Measurements from ENCODE around the gene CBR3. TPM values are rescaled to one million over a fixed set of nuclear protein-coding genes. Genes with fewer than 3 reads are reported as not detected.

Gene CBR3
- polyA plus RNA-seq, 1 of the 3 experiments (the other 2 are of a cell fraction) = 6.7 TPM

GRCh38 chr21:36162631-36163030 is 27.8 kb downstream of the CBR3 start:
- H3K4me2 ChIP-seq = no peak overlapping the region
- ChIA-PET CTCF (interaction anchor here (2.9 kb wide), 1 partner anchor 47 kb away, joined by 12 read pairs; no protein-coding TSS in a partner anchor), POLR2A (no interaction called here)
- no peaks in the 10 kb centered on the region for H3K9me3 ChIP-seq
- H4K20me1 ChIP-seq (ENCODE audit: insufficient read depth) = no peaks in the 10 kb centered on the region
- 86% methylated on average over 5 of the region's 5 CpGs for WGBS (ENCODE audit: low lambda C conversion rate)
- peaks cover 36% of the 10 kb centered on the region for H3K79me2 ChIP-seq (ENCODE audit: insufficient read depth)
- no peak for DNase-seq
- H3K4me1 ChIP-seq (ENCODE audit: control insufficient read depth in 1 of 2, insufficient read depth in 2 of 2, low read depth in 1 of 2, low read length in 1 of 2) = peaks cover 0 to 8% of the 10 kb centered on the region in 2 experiments; a peak in 1 of 4 replicates
- H3K4me3 ChIP-seq (ENCODE audit: low read depth in 2 of 2, low read length in 1 of 2) = no peak overlapping the region
- no peak overlapping the region for H2AFZ ChIP-seq (ENCODE audit: low read depth)
- no peak overlapping the region for H3K9ac ChIP-seq
- no peaks in the 10 kb centered on the region for H3F3A ChIP-seq (replicated peaks; ENCODE audit: insufficient read depth)
- H3K27me3 ChIP-seq (ENCODE audit: insufficient read depth) = no peaks in the 10 kb centered on the region
- no peaks in the 10 kb centered on the region for H3K9me2 ChIP-seq
- no peak for TF ChIP-seq POLR2AphosphoS5 (IDR thresholded peaks at IDR 0.05; ENCODE audit: low read depth, low read length)
- TF ChIP-seq, protein P1, sequence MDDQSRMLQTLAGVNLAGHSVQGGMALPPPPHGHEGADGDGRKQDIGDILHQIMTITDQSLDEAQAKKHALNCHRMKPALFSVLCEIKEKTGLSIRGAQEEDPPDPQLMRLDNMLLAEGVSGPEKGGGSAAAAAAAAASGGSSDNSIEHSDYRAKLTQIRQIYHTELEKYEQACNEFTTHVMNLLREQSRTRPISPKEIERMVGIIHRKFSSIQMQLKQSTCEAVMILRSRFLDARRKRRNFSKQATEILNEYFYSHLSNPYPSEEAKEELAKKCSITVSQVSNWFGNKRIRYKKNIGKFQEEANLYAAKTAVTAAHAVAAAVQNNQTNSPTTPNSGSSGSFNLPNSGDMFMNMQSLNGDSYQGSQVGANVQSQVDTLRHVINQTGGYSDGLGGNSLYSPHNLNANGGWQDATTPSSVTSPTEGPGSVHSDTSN (IDR thresholded peaks at IDR 0.05) = no peak
- TF ChIP-seq TAF1 (IDR thresholded peaks at IDR 0.05; ENCODE audit: borderline replicate concordance, low read depth, low read length) = no peak
- no peak for TF ChIP-seq RFX5 (IDR thresholded peaks at IDR 0.05; ENCODE audit: low read length)
- no peak for TF ChIP-seq NRF1 (IDR thresholded peaks at IDR 0.05; ENCODE audit: low read depth, low read length)
- TF ChIP-seq MEF2A (IDR thresholded peaks at IDR 0.05; ENCODE audit: borderline replicate concordance, low read depth) = no peak
- TF ChIP-seq RXRA (IDR thresholded peaks at IDR 0.05; ENCODE audit: borderline replicate concordance, low read depth) = no peak
- H3K36me3 ChIP-seq (replicated peaks in 1 of 2; ENCODE audit: control insufficient read depth in 1 of 2, insufficient read depth in 2 of 2, low read length in 1 of 2) = no peaks in the 10 kb centered on the region
- H3K27ac ChIP-seq (ENCODE audit: low read depth in 2 of 2, low read length in 1 of 2) = no peak overlapping the region

- Histone ChIP-seq H3K27me3 (ENCODE audit: insufficient read depth) (no peaks in the 10 kb centered on the region), H2AFZ (ENCODE audit: low read depth) (no peak overlapping the region), H3K4me2 (no peak overlapping the region), H3F3A (replicated peaks; ENCODE audit: insufficient read depth) (no peaks in the 10 kb centered on the region), H3K9me3 (no peaks in the 10 kb centered on the region), H4K20me1 (ENCODE audit: insufficient read depth) (no peaks in the 10 kb centered on the region), H3K4me3 (ENCODE audit: low read depth in 2 of 2, low read length in 1 of 2) (no peak overlapping the region), H3K9ac (no peak overlapping the region), H3K27ac (ENCODE audit: low read depth in 2 of 2, low read length in 1 of 2) (no peak overlapping the region), H3K9me2 (no peaks in the 10 kb centered on the region), H3K4me1 (ENCODE audit: control insufficient read depth in 1 of 2, insufficient read depth in 2 of 2, low read depth in 1 of 2, low read length in 1 of 2) (peaks cover 0 to 8% of the 10 kb centered on the region in 2 experiments; a peak in 1 of 4 replicates), H3K79me2 (ENCODE audit: insufficient read depth) (peaks cover 24% of the 10 kb centered on the region), H3K36me3 (replicated peaks in 1 of 2; ENCODE audit: control insufficient read depth in 1 of 2, insufficient read depth in 2 of 2, low read length in 1 of 2) (peaks cover 0 to 2% of the 10 kb centered on the region in 2 experiments)
- ChIA-PET CTCF (interaction anchor here (1.0 to 2.9 kb wide), 4 partner anchors 22 to 96 kb away, joined by 3 to 12 read pairs (median 3); no protein-coding TSS in a partner anchor), POLR2A (no interaction called here)
- DNase-seq = peak; percentile 23
- WGBS (ENCODE audit: low lambda C conversion rate) = 78% methylated on average over 10 of the region's 10 CpGs
- TF ChIP-seq RAD21 (IDR thresholded peaks at IDR 0.05; ENCODE audit: low read length) (no peak), CTCF (IDR thresholded peaks at IDR 0.05) (no peak), RCOR1 (IDR thresholded peaks at IDR 0.05; ENCODE audit: low read length) (no peak), REST (IDR thresholded peaks at IDR 0.05; ENCODE audit: low read depth, low read length) (no peak), MXI1 (IDR thresholded peaks at IDR 0.05; ENCODE audit: low read depth, low read length) (0 out of 2 replicates have a peak, but pooled peaks have one; percentile 1), SMC3 (IDR thresholded peaks at IDR 0.05; ENCODE audit: low read depth, low read length) (no peak), RXRA (IDR thresholded peaks at IDR 0.05; ENCODE audit: borderline replicate concordance, low read depth) (no peak)
Observed at GRCh38 chr21:36163750-36164741, 29.2 kb downstream of the CBR3 start.

All from SK-N-SH (cell line).